NAMALWA (cell line): Measurements from ENCODE around the gene LRRC58.
A peak's percentile ranks its signal among the peaks of the same experiment; 100 is the strongest.
"Not testable (repeated sequence)": the region's sequence is repeated elsewhere in the genome, so short reads cannot be mapped to it uniquely, and the experiment has no call there.

ENCODE experiments used
- DNase-seq: peaks from one replicate; pipeline ENCODE4 v3.0.0-alpha.2; 2015; ENCODE audit warnings: low spot score

LRRC58 gene

GRCh38 chr3:120348991-120349854 lies at the start of gene LRRC58:
TSS of gene LRRC58 (minus strand) at chr3:120349354. CDS start at chr3:120349243, 111 bp downstream.
- DNase-seq = peak; percentile 94

GRCh38 chr3:120396469-120396868 lies 47.3 kb upstream of the LRRC58 start:
- no peak for DNase-seq

GRCh38 chr3:120394347-120394746 lies 45.2 kb upstream of the LRRC58 start:
- no peak for DNase-seq

- no peak for DNase-seq
Measured at GRCh38 chr3:120393761-120394160, 44.6 kb upstream of the LRRC58 start.

- DNase-seq = no peak
Measured at GRCh38 chr3:120393243-120393642, 44.1 kb upstream of the LRRC58 start.

- DNase-seq = no peak
Measured at GRCh38 chr3:120382941-120383447, 33.8 kb upstream of the LRRC58 start.

GRCh38 chr3:120381503-120381902 lies 32.3 kb upstream of the LRRC58 start:
- no peak for DNase-seq

GRCh38 chr3:120377948-120378347 lies 28.8 kb upstream of the LRRC58 start:
- not testable (repeated sequence) for DNase-seq

- peak; percentile 12 for DNase-seq
Measured at GRCh38 chr3:120370463-120370862, 21.3 kb upstream of the LRRC58 start.

GRCh38 chr3:120369037-120369467 lies 19.9 kb upstream of the LRRC58 start:
- no peak for DNase-seq

- no peak for DNase-seq
Measured at GRCh38 chr3:120368172-120368571, 19.0 kb upstream of the LRRC58 start.

- no peak for DNase-seq
Measured at GRCh38 chr3:120364821-120365220, 15.7 kb upstream of the LRRC58 start.

- DNase-seq = no peak
Measured at GRCh38 chr3:120364101-120364500, 14.9 kb upstream of the LRRC58 start.

- peak; percentile 14 for DNase-seq
Measured at GRCh38 chr3:120357807-120358206, 8.7 kb upstream of the LRRC58 start.

GRCh38 chr3:120355486-120355885 lies 6.3 kb upstream of the LRRC58 start:
- DNase-seq = no peak

- no peak for DNase-seq
Measured at GRCh38 chr3:120353463-120353862, 4.3 kb upstream of the LRRC58 start.

- no peak for DNase-seq
Measured at GRCh38 chr3:120352017-120352416, 2.9 kb upstream of the LRRC58 start.

GRCh38 chr3:120350401-120350941 lies 1.3 kb upstream of the LRRC58 start:
- no peak for DNase-seq

GRCh38 chr3:120349855-120350125 lies 636 bp upstream of the LRRC58 start:
- no peak for DNase-seq

GRCh38 chr3:120348065-120348990 lies 826 bp downstream of the LRRC58 start:
- DNase-seq = peak; percentile 72

GRCh38 chr3:120344349-120344748 lies 4.8 kb downstream of the LRRC58 start:
- no peak for DNase-seq

GRCh38 chr3:120341658-120342346 lies 7.4 kb downstream of the LRRC58 start:
- no peak for DNase-seq
